ENCODE measurements around the gene TGFB1. TPM values are rescaled to one million over a fixed set of nuclear protein-coding genes. Genes with fewer than 3 reads are reported as not detected.
A peak's percentile ranks its signal among the peaks of the same experiment; 100 is the strongest.

Gene TGFB1
- total RNA-seq, 1 donor from 2014 or later = 3.4 TPM

GRCh38 chr19:41362143-41362847, 8.6 kb upstream of the TGFB1 start:
- DNase-seq (ENCODE audit: extremely low spot score, unreplicated experiment) = no peak
- Mint-ChIP-seq H3K4me3 (peak overlapping the region; percentile 96), H3K27ac (peak overlapping the region; percentile 50), H3K27me3 (no peaks in the 10 kb centered on the region), H3K4me1 (ENCODE audit: unreplicated experiment) (peaks cover 14% of the 10 kb centered on the region), H3K36me3 (peaks cover 3% of the 10 kb centered on the region), H3K9me3 (no peaks in the 10 kb centered on the region)
- no peak for TF ChIP-seq CTCF (conservative IDR thresholded peaks at IDR 0.05)

GRCh38 chr19:41359741-41360140, 6.0 kb upstream of the TGFB1 start:
- DNase-seq (ENCODE audit: extremely low spot score, unreplicated experiment) = no peak
- peaks cover 11% of the 10 kb centered on the region for H3K27me3 Mint-ChIP-seq
- peaks cover 14% of the 10 kb centered on the region for H3K4me1 Mint-ChIP-seq (ENCODE audit: unreplicated experiment)
- no peaks in the 10 kb centered on the region for H3K9me3 Mint-ChIP-seq
- no peak overlapping the region for H3K27ac Mint-ChIP-seq
- no peak overlapping the region for H3K4me3 Mint-ChIP-seq
- peaks cover 5% of the 10 kb centered on the region for H3K36me3 Mint-ChIP-seq
- TF ChIP-seq CTCF (conservative IDR thresholded peaks at IDR 0.05) = no peak

GRCh38 chr19:41357746-41358145, 4.0 kb upstream of the TGFB1 start:
- no peak for TF ChIP-seq CTCF (conservative IDR thresholded peaks at IDR 0.05)
- Mint-ChIP-seq H3K9me3 (no peaks in the 10 kb centered on the region), H3K27ac (no peak overlapping the region), H3K4me1 (ENCODE audit: unreplicated experiment) (peaks cover 13% of the 10 kb centered on the region), H3K4me3 (no peak overlapping the region), H3K36me3 (peaks cover 5% of the 10 kb centered on the region), H3K27me3 (peaks cover 20% of the 10 kb centered on the region)
- DNase-seq (ENCODE audit: extremely low spot score, unreplicated experiment) = no peak

- H3K27ac Mint-ChIP-seq = no peak overlapping the region
- no peak for DNase-seq (ENCODE audit: extremely low spot score, unreplicated experiment)
- H3K4me1 Mint-ChIP-seq (ENCODE audit: unreplicated experiment) = peaks cover 8% of the 10 kb centered on the region
- no peaks in the 10 kb centered on the region for H3K9me3 Mint-ChIP-seq
- peaks cover 5% of the 10 kb centered on the region for H3K36me3 Mint-ChIP-seq
- TF ChIP-seq CTCF (conservative IDR thresholded peaks at IDR 0.05) = no peak
- H3K27me3 Mint-ChIP-seq = peaks cover 24% of the 10 kb centered on the region
- no peak overlapping the region for H3K4me3 Mint-ChIP-seq
These were observed 3.4 kb upstream of the TGFB1 start for GRCh38 chr19:41356984-41357739.

- Mint-ChIP-seq H3K4me3 (peak overlapping the region; percentile 76), H3K4me1 (ENCODE audit: unreplicated experiment) (peaks cover 18% of the 10 kb centered on the region), H3K27me3 (peaks cover 35% of the 10 kb centered on the region), H3K36me3 (peaks cover 5% of the 10 kb centered on the region), H3K9me3 (no peaks in the 10 kb centered on the region), H3K27ac (peak overlapping the region; percentile 32)
- no peak for TF ChIP-seq CTCF (conservative IDR thresholded peaks at IDR 0.05)
- DNase-seq (ENCODE audit: extremely low spot score, unreplicated experiment) = no peak
These were observed 2.1 kb upstream of the TGFB1 start for GRCh38 chr19:41355802-41356201.

Measured in type B pancreatic cell (in vitro differentiated cells).